AG10803 (cell line): ENCODE results near the gene TMEM86A.
"Not testable (repeated sequence)": the region's sequence is repeated elsewhere in the genome, so short reads cannot be mapped to it uniquely, and the experiment has no call there.

Experiments
- DNase-seq: peaks from one replicate; pipeline ENCODE4 v3.0.0; 2010; ENCODE audit warnings: low read depth
- H3K4me3 ChIP-seq: 2 replicates; pipeline ENCODE4 v1.5.1; 2011; ENCODE audit warnings: mild to moderate bottlenecking, low read length, control low read depth
- TF ChIP-seq, protein P1 (sequence below): conservative IDR thresholded peaks from 2 replicates; pipeline ENCODE4 v1.5.1; 2011; ENCODE audit warnings: mild to moderate bottlenecking, low read length, control low read depth, inconsistent platforms

Gene TMEM86A

DNA sequence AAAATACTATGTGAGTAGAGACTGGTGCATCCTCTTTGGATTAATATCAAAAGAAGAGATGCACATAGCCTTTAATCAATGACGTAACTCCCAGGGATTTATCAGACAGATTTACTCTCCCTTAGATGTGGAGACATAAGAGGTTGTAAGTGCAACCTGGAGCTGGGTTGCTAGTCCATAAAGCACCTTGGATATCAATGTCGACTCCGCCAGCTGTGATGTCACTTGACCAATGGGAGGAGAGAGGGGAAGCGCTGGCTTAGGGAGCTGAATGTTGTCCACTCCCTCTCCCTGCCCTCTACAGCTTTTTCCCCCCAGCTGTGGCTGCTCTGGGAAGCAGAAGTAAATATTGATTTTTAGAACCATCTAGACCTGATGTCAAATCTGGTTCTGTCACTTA is 28.9 kb upstream of the TMEM86A start:
- TF ChIP-seq, protein P1, sequence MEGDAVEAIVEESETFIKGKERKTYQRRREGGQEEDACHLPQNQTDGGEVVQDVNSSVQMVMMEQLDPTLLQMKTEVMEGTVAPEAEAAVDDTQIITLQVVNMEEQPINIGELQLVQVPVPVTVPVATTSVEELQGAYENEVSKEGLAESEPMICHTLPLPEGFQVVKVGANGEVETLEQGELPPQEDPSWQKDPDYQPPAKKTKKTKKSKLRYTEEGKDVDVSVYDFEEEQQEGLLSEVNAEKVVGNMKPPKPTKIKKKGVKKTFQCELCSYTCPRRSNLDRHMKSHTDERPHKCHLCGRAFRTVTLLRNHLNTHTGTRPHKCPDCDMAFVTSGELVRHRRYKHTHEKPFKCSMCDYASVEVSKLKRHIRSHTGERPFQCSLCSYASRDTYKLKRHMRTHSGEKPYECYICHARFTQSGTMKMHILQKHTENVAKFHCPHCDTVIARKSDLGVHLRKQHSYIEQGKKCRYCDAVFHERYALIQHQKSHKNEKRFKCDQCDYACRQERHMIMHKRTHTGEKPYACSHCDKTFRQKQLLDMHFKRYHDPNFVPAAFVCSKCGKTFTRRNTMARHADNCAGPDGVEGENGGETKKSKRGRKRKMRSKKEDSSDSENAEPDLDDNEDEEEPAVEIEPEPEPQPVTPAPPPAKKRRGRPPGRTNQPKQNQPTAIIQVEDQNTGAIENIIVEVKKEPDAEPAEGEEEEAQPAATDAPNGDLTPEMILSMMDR: no peak
- DNase-seq: no peak
- H3K4me3 ChIP-seq: no peak overlapping the region

DNA sequence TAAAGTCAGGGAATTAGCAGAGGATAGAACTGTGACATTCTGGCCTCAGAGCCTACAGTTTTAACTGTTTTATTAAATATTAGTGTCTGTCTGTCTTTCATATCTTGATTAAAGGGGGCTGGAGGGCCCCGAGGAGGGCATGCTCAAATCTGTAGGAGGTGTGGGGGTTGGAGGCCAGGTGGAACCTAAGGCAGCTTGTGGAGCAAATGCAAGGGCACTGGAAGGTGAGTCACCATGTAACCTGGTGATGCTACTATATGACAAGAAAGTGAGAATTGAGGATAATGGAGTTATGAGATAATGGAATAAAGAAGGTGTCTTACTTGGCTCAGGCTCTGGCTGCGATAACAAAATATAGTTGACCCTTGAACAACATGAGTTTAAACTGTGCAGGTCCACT is 27.3 kb upstream of the TMEM86A start:
- TF ChIP-seq, protein P1: no peak

DNA sequence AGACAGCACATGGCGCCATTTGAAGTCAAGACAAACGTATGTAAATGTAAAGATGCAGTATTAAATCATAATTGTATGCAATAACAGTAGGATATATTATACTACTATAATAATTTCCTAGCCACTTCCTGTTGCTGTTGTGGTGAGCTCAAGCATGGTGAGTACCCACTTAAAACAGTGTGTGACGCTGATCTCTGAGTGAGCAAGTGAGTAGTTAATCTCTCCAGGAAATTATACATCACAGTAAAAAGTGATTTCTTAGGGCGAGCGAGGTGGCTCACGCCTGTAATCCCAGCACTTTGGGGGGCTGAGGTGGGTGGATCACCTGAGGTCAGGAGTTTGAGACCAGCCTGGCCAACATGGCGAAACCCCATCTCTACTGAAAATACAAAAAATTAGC is 26.4 kb upstream of the TMEM86A start:
- DNase-seq, H3K4me3 ChIP-seq: not testable (repeated sequence)

More for the DNA sequence above, 27.3 kb upstream of the TMEM86A start:
- H3K4me3 ChIP-seq: no peak overlapping the region
- DNase-seq: no peak

DNA sequence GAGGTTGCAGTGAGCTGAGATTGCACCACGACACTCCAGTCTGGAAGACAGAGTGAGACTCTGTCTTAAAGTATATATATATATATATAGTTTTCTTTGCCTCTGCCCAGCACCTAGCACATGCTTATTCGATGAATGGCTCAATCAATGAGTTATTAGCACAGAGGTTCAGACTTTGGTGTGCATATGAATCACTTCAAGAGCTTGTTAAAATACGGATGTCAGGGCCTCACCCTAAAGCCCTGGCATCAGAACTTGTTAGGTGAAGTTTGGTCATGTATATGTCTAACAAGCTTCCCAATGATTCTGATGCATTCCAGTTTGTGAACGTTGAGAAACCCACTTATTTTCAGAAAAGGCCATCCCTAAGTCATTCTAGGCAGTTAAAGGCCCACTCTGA is 21.8 kb upstream of the TMEM86A start:
- TF ChIP-seq, protein P1: no peak
- H3K4me3 ChIP-seq: no peak overlapping the region
- no peak for DNase-seq

DNA sequence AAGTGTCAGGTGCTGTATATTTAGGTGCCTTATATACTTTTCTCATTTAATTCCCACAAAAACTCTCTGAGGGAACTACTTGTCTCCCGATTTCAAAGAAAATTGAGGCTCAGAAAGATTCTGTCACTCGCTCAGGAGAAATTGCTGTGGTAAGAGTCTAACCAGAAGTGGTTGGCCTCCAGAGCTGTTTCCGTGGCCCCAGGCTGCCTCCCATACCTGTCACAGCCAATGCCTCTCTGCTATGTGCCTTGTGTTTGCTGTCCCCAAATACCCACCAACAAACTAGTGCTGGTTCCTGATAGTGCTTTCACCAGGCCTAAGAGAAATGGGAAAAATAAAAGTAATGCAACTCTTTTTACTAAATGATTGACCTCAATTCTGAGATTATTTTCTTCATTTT is 21.0 kb upstream of the TMEM86A start:
- no peak for DNase-seq
- TF ChIP-seq, protein P1: no peak

DNA sequence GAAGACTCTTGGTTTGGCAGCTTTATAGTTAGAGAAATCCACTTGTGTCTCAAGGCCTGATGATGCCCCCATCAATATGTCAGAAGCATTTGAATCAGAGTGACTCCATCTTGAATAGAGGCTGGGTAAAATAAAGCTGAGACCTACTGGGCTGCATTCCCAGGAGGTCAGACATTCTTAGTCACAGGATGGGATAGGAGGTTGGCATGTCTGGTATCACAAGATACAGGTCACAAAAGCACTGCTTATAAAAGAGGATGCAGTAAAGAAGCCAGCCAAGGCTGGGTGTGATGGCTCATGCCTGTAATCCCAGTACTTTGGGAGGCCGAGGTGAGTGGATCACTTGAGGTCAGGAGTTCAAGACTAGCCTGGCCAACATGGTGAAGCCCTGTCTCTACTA is 16.6 kb upstream of the TMEM86A start:
- H3K4me3 ChIP-seq, DNase-seq: not testable (repeated sequence)

More for the DNA sequence above, 21.0 kb upstream of the TMEM86A start:
- no peak overlapping the region for H3K4me3 ChIP-seq

DNA sequence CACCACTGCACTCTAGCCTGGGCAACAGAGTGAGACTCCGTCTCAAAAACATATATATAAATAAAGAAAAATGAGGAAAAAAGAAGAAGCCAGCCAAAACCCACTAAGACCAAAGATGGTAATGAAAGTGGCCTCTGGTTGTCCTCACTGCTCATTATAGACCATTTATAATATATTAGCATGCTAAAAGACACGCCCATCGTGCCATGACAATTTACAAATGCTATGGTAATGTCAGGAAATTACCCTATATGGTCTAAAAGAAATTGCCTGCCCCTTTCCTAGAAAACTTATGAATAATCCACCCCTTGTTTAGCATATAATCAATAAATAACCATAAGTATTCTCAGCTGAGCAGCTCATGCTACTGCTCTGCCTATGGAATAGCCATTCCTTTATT is 16.1 kb upstream of the TMEM86A start:
- DNase-seq: no peak
- H3K4me3 ChIP-seq: no peak overlapping the region
- TF ChIP-seq, protein P1: no peak

DNA sequence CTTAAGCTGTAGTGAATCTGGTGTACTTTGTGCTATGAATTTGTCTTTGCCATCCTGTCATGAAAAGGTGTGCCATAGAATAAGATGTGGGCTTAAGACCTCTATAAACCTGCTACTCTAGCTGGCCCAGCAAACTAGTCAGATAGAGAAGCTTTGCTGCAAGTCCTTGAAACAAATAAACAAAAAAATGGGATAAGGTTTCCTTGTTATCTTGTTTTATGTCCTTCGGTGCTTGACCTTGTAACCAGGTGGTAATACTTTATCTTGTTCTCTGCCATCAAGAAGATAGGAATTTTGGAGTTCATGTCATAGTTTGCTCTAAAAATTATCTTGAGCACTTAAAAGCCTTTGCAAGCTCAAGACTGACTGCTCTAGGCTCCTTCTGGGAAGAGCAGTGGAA is 14.3 kb upstream of the TMEM86A start:
- no peak for DNase-seq
- TF ChIP-seq, protein P1: no peak
- H3K4me3 ChIP-seq: no peak overlapping the region

DNA sequence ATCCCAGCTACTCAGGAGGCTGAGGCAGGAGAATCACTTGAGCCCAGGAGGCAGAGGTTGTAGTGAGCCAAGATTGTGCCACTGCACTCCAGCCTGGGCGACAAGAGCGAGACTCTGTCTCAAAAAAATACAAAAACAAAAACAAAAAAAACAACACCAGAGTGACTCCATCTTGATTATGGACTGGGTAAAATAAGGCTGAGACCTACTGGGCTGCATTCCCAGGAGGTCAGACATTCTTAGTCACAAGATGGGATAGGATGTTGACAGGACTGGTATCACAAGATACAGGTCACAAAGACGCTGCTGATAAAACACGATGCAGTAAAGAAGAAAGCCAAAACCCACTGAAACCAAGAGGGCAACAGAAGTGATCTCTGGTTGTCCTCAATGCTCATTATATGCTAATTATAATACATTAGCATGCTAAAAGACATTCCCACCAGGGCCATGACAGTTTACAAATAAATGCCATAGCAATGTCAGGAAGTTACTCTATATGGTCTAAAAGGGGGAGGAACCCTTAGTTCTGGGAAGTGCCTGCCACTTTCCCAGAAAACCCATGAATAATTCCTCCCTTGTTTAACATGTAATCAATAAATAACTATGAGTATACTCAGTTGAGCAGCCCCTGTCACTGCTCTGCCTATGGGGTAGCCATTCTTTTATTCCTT is 7.0 kb upstream of the TMEM86A start:
- not testable (repeated sequence) for H3K4me3 ChIP-seq, DNase-seq
